Measurements from ENCODE around the gene ABCC2.
A peak's percentile ranks its signal among the peaks of the same experiment; 100 is the strongest.
"Not testable (repeated sequence)": the region's sequence is repeated elsewhere in the genome, so short reads cannot be mapped to it uniquely, and the experiment has no call there.

The ABCC2 gene

DNA sequence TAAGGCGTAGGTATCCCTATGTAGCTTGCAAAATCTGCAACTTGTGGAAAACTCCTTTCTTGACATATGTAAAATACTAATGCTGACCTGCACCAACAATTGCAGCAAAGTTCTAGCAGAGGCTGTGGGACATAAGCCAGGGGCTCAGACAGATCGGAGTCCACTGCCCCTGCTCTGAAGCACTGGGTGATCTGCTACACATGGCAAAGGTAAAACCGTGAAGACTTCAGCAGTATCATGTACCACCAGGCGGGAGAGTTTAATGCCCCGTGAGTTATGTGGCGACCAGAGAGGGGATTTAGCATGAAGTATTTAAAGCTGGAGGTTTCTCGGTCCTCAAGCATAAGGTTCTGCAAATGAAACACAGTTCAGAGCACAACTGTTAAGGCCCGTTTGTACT is 76.4 kb downstream of the ABCC2 start:
- DNase-seq = no peak

DNA sequence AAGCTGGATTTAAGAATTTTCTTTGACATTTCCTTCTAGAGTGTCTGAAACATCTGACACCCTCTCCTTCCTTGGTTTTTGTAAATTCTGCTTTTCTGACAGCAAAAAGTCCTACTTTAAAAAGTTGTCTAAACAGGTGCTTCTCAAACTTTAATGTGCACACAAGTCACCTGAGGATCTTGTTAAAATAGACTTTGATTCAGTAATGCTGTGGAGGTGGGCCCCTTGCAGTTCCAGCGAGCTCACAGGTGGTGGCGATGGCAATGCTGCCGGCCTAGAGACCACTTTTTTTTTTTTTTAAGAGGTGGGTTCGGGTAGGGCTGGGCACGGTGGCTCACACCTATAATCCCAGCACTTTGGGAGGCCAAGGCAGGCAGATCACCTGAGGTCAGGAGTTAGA is 77.1 kb downstream of the ABCC2 start:
- DNase-seq = no peak

GRCh38 chr10:99860466-99860865 is 78.0 kb downstream of the ABCC2 start:
- DNase-seq = no peak

GRCh38 chr10:99863535-99864240 is 81.2 kb downstream of the ABCC2 start:
- DNase-seq = not testable (repeated sequence)

DNA sequence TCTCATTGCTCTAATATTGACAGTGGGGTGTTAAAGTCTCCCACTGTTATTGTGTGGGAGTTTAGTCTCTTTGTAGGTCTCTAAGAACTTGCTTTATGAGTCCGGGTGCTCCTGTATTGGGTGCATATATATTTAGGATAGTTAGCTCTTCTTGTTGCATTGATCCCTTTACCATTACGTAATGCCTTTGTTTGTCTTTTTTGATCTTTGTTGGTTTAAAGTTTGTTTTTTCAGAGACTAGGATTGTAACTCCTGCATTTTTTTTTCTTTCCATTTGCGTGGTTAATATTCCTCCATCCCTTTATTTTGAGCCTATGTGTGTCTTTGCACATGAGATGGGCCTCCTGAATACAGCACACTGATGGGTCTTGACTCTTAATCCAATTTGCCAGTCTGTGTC is 84.8 kb downstream of the ABCC2 start:
- not testable (repeated sequence) for DNase-seq

DNA sequence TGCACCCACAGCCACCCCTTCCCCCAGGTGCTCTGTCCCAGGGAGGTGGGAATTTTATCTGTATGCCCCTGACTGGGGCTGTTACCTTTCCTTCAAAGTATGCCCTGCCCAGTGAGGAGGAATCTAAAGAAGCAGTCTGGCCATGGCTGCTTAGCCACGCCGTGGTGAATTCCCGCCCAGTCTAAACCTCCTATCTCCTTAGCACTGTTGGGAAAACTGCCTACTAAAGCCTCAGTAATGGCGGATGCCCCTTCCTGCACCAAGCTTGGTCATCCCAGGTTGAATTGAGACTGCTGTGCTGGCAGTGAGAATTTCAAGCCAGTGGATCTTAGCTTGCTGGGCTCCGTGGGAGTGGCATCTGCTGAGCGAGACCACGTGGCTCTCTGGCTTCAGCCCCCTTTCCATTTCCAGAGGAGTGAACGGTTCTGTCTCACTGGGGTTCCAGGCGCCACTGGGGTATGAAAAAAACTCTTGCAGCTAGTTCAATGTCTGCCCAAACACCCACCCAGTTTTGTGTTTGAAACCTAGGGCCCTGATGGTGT is 87.2 kb downstream of the ABCC2 start:
- DNase-seq = no peak

DNA sequence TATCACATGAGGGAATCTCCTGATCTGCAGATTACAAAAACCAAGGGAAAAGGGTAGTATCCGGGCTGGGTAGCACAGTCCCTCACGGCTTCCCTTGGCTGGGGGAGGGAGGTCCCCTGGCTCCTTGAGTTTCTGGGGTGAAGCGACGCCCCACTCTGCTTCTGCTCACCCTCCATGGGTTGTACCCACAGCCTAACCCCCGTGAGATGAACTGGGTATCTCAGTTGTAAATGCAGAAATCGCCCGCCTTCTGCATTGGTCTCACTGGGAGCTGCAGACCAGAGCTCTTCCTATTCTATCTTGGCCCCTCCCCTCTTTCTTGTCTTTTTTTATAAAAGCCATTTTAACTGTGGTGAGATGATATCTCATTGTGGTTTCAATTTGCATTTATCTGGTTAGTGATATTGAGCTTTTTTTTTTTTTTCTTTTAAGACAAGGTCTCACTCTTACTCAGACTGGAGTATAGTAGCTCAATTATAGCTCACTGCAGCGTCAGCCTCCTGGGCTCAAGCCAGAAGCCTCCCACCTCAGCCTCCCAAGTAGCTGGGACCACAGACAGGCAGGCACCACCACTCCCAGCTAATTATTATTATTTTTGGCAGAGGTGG is 87.8 kb downstream of the ABCC2 start:
- DNase-seq = peak; percentile 9

DNA sequence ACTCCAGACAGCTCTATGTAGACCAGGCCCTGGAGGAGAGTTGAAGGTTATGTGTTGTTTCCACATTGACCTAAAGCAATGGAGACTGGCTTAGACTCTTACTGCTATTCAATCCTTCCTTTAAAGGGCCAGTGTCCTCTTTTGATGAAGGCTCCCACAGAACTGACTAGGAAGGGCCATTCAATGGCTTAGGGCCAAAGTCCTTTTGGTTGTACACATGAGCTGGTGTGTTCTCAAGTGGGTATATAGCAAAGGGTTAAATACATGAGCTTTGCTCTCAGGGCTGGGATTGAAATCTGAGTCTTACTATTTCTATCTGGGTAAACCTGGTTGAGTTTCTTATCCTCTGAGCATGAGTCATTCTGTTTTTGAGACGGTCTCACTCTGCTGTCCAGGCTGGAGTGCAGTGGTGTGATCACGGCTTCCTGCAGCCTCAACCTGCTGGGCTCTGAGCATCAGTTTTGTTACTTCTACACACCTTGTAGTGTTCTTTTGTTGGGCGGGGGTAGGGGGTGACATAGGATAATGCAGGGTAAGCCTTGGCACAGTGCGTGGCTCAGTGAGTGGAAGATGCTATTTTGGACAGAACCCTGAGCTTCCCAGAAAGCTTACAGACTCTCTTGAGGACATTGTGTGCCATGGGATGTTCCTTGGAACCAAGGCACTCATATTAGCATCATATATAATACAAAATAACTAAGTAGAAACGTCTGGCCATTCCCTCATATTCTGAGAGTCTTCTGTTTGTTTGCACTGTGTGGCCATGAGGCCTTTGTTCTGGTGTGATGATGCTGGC is 90.1 kb downstream of the ABCC2 start:
- DNase-seq = no peak

DNA sequence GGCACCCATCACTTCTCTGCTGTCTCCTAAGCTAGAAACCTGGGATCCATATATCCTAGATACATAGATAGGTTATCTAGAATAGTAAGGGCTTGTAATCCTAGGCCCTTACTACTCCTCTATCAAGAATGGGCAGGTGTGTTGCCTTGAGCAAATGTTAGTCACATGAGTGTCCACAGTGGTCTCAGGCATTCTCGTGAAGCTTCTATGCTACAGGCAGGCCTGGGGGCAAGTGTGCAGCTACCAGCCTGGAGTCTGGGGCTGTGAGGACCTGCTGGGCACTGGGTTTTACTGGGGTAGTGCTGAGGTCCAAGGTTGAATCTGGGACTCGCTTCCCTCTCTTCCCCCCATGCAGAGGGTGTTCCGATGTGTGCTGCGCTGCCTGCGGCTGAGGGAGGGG is 91.4 kb downstream of the ABCC2 start:
- DNase-seq = no peak

DNA sequence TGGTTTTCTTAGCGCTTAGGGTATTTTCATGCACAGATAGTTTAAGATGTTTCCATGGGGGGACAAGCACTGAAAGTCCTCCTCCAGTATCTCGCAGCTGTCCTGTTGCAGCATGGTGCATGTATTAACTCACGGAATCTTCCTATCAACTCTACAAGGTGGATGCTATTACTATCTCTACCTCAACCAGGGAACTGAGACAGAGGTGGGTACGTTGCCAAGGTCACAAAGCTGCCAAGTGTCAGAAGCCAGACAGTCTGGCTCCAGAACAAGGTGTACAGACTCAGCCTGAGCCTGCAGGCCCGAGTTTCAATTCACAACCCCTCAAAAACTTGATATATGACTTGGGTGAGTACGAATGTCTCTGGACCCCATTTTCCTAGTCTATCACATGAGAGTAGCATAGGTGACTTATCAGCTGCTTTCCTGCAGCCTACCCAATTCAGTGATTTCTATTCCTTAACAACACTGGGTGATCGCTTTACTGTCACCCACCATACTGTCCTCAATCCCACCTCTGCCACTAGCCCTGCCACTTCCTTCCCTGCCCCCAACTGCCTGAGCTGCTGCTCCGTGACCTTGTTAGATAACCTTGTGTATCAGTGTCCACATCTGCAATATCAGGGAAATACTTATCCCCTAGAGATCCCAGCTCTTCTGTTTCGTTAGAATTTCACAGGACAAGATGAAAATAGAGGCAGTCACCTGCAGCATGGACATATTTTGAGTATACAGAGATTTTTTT is 92.1 kb downstream of the ABCC2 start:
- DNase-seq = no peak

GRCh38 chr10:99875473-99875872 is 93.0 kb downstream of the ABCC2 start:
- no peak for DNase-seq

GRCh38 chr10:99880080-99880835 is 97.8 kb downstream of the ABCC2 start:
- DNase-seq = no peak

- no peak for DNase-seq
Observed at GRCh38 chr10:99881371-99881770, 98.9 kb downstream of the ABCC2 start.

DNA sequence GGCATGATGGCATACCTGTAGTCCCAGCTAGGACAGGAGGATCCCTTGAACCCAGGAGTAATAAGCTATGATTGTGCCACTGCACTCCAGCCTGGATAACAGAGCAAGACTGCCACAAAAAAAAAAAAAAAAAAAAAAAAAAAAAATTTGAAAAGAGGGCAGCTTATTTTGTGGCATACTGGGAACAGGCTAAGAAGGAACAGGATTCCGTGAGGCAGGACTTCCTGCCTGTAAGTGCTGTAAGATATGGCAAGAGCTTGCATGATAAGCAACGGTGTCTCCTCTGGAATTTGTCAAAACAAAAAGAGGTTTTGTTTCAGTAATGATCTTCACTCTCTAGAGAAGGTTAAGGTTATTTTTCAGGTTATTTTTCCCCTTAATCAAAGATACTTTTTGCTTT is 101.1 kb downstream of the ABCC2 start:
- DNase-seq = no peak

DNA sequence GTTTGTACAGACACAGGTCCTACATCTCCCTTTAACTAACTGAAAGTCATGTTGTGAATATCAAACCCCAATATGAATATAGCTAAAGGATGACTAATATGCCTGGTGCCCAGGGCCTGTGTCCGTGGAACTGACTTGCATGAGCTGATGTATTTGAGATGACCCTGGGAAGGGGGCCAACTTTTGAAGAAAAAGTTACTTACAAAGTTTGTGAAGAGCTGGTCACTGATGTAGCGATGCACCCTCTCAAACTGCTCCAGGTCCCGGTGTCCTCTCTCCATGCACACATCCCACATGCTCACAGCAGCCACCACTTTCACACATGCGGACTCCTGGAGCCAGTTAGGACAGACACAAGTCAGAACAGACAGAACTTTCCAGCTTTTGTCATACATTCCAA is 106.2 kb downstream of the ABCC2 start:
- no peak for DNase-seq

- DNase-seq = no peak
Observed at GRCh38 chr10:99894613-99895012, 112.2 kb downstream of the ABCC2 start.

DNA sequence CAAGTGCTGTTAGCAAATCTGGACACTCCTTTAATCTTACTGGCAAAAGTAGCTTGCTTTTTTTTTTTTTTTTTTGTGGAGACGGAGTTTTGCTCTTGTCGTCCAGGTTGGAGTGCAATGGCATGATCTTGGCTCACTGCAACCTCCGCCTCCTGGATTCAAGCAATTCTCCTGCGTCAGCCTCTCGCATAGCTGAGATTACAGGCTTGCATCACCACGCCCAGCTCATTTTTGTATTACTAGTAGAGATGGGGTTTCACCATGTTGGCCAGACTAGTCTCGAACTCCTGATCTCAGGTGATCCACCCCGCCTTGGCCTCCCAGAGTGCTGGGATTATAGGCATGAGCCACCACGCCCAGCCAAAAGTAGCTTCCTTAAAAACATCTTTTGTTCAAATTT is 112.6 kb downstream of the ABCC2 start:
- DNase-seq = not testable (repeated sequence)

GRCh38 chr10:99895867-99896266 is 113.4 kb downstream of the ABCC2 start:
- no peak for DNase-seq

Measured in activated CD4-positive, alpha-beta T cell treated with anti-CD3 and anti-CD28 coated beads, Interleukin-2, amount 50 U/mL, for 1 hour (primary cell).